OCI-LY7 (cell line): ENCODE measurements around the gene MLKL. TPM values are rescaled to one million over a fixed set of nuclear protein-coding genes. Genes with fewer than 3 reads are reported as not detected.
A peak's percentile ranks its signal among the peaks of the same experiment; 100 is the strongest.

ENCODE experiments used
- BruUV-seq: library from RNA; stranded (reverse); fragments of 400-500 nt; replicated peaks from 2 replicates; lab custom pipeline; 2021; lab: Mats Ljungman, UMichigan
- CTCF ChIA-PET: fragments of 300-600 bp; sonication (Branson Sonifier 250); formaldehyde crosslinking; loops from one replicate; lab custom pipeline; 2022; ENCODE audit warnings: antibody characterized with exemption; ENCODE audit not compliant: unreplicated experiment; lab: Charles Lee
- POLR2A ChIA-PET: fragments of 300-600 bp; sonication (Branson Sonifier 250); formaldehyde crosslinking; loops from one replicate; lab custom pipeline; 2022; ENCODE audit warnings: antibody characterized with exemption; lab: Charles Lee
- DNase-seq: peaks from one replicate; pipeline ENCODE4 v3.0.0-alpha.2; 2015; ENCODE audit warnings: low spot score
- H2AFZ ChIP-seq: fragments of 200-600 bp; sonication (generic), shearing (Covaris generic); 2 replicates; pipeline ENCODE4 v1.6.1; 2014; ENCODE audit warnings: mild to moderate bottlenecking, antibody characterized with exemption, low read length, moderate library complexity
- H3K27ac ChIP-seq: fragments of 200-600 bp; sonication (generic); 2 replicates; pipeline ENCODE4 v1.5.1; 2014; ENCODE audit warnings: mixed run types, low read depth, mild to moderate bottlenecking, moderate library complexity, low read length, inconsistent platforms; ENCODE audit not compliant: poor library complexity, severe bottlenecking
- H3K36me3 ChIP-seq: fragments of 200-600 bp; sonication (generic); 2 replicates; pipeline ENCODE4 v1.6.1; 2014; ENCODE audit warnings: mild to moderate bottlenecking, antibody characterized with exemption, low read length, moderate library complexity, mixed read lengths; ENCODE audit not compliant: insufficient read depth
- H3K4me1 ChIP-seq: fragments of 200-600 bp; sonication (generic); 2 replicates; pipeline ENCODE4 v1.5.1; 2014; ENCODE audit warnings: mild to moderate bottlenecking, low read length; ENCODE audit not compliant: insufficient read depth, poor library complexity, severe bottlenecking
- H3K4me2 ChIP-seq: fragments of 200-600 bp; sonication (generic); 2 replicates; pipeline ENCODE4 v1.6.1; 2014; ENCODE audit warnings: mild to moderate bottlenecking, low read length
- H3K4me3 ChIP-seq: fragments of 200-600 bp; sonication (generic); 2 replicates; pipeline ENCODE4 v1.5.1; 2014; ENCODE audit warnings: mild to moderate bottlenecking, low read depth, low read length; ENCODE audit not compliant: poor library complexity, severe bottlenecking
- H3K79me2 ChIP-seq: fragments of 200-600 bp; sonication (generic); 2 replicates; pipeline ENCODE4 v1.6.1; 2016; ENCODE audit warnings: low read depth, mild to moderate bottlenecking, low read length, moderate library complexity, mixed read lengths; ENCODE audit not compliant: insufficient read depth
- H3K9me2 ChIP-seq: fragments of 200-600 bp; sonication (generic); 2 replicates; pipeline ENCODE4 v1.6.1; 2016; ENCODE audit warnings: mild to moderate bottlenecking, low read length, mixed read lengths; ENCODE audit not compliant: insufficient read depth
- H3K9me3 ChIP-seq: fragments of 200-600 bp; sonication (generic); 2 replicates; pipeline ENCODE4 v1.6.1; 2014; ENCODE audit warnings: mild to moderate bottlenecking, mixed run types, low read length, mixed read lengths
- H4K20me1 ChIP-seq: fragments of 200-600 bp; sonication (generic); 2 replicates; pipeline ENCODE4 v1.6.1; 2014; ENCODE audit warnings: mild to moderate bottlenecking, antibody characterized with exemption, low read length, moderate library complexity, mixed read lengths; ENCODE audit not compliant: insufficient read depth
- EZH2phosphoT487 ChIP-seq: fragments of 200-600 bp; sonication (generic); IDR thresholded peaks from 2 replicates; pipeline ENCODE4 v1.6.1; 2018; ENCODE audit warnings: low read depth, borderline replicate concordance, mild to moderate bottlenecking, mixed run types, antibody characterized with exemption, low read length, moderate library complexity, mixed read lengths
- intact Hi-C: fragments of 100-400 bp; cut with micrococcal nuclease; formaldehyde crosslinking; loops from one replicate; pipeline ENCODE4 v1.10.0; 2022; ENCODE audit not compliant: unreplicated experiment
- total RNA-seq, 2 experiments: library from RNA; depleted of rRNA in 1 of 2; stranded (reverse); fragments of >200 nt in 1 of 2; shearing (Covaris generic) in 1 of 2; gene quantifications; 2 replicates each; pipeline ENCODE4 v1.2.3, GENCODE V29; 2014 to 2022
- TF ChIP-seq, protein P1 (sequence below): fragments of 200-600 bp; sonication (generic); conservative IDR thresholded peaks from 2 replicates; pipeline ENCODE4 v1.5.1; 2014; ENCODE audit warnings: mild to moderate bottlenecking, antibody characterized with exemption, low read length, moderate library complexity, mixed read lengths

Gene MLKL
- total RNA-seq, 2 experiments from 2014 or later = 8.0 to 9.0 TPM

DNA sequence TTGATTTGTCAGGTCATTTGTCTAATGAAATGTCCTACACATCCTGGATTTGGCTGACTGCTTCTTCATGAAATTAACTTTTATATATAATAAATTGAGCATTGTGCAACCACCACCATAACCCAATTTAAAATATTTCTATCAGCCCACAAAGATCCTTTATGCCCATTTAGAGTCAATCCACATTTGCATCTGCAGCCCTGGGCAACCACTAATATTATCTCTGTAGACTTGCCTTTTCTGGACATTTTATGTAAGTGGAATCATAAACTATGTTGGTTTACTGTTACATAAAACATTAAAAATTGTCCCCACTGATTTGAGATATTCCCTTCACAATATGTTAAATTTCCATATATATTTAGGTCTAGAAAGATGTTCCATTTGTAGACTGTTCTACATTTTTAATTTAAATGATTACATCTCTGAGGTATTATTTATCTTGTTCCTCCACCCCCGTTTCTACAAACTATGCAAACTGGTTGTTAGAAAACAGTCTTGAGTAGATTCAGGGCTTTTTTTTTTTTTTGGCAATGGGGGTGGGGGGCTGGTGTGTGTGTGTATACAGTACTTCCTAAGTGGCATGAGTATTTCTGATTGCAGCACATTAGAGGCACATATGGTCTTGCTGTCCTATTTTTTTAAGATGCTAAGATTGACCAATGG lies 50.7 kb downstream of the MLKL start:
- H4K20me1 ChIP-seq = peaks cover 36% of the 10 kb centered on the region
- POLR2A ChIA-PET = no interaction called here
- peaks cover 99% of the 10 kb centered on the region for H3K36me3 ChIP-seq
- H3K79me2 ChIP-seq = peaks cover 67% of the 10 kb centered on the region
- BruUV-seq = TSS peak; percentile 45
- no peak overlapping the region for H3K4me2 ChIP-seq
- no peak overlapping the region for H3K4me3 ChIP-seq
- CTCF ChIA-PET = no interaction called here
- DNase-seq = no peak
- TF ChIP-seq EZH2phosphoT487 = no peak
- intact Hi-C loops = no loop called here
- H3K9me2 ChIP-seq = no peaks in the 10 kb centered on the region
- no peaks in the 10 kb centered on the region for H3K9me3 ChIP-seq
- H3K27ac ChIP-seq = no peak overlapping the region
- no peak overlapping the region for H2AFZ ChIP-seq
- no peaks in the 10 kb centered on the region for H3K4me1 ChIP-seq

DNA sequence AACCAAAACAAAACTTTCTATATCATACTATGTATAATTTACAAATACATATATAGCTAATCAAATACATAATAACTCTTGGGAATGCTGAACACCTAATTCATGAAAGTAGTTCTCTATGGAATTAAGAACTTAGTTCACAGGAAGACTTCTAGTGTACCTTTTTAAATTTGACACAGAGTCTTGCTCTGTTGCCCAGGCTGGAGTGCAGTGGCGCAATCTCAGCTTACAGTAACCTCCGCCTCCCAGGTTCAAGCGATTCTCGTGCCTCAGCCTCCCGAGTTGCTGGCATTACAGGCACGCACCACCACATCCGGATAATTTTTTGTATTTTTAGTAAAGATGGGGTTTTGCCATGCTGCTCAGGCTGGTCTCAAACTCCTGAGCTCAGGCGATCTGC lies 58.7 kb downstream of the MLKL start:
- Histone ChIP-seq H3K4me2 (no peak overlapping the region), H4K20me1 (no peaks in the 10 kb centered on the region; the same call in 1 of the 2 replicates), H3K79me2 (no peaks in the 10 kb centered on the region; the same call in 1 of the 2 replicates), H3K27ac (no peak overlapping the region), H3K4me1 (no peaks in the 10 kb centered on the region), H3K9me2 (no peaks in the 10 kb centered on the region), H3K36me3 (peaks cover 96% of the 10 kb centered on the region), H3K4me3 (no peak overlapping the region), H3K9me3 (no peaks in the 10 kb centered on the region), H2AFZ (no peak overlapping the region)
- no peak for DNase-seq
- intact Hi-C loops = no loop called here
- ChIA-PET CTCF (no interaction called here), POLR2A (interaction anchor here (0.7 to 1.5 kb wide), 5 partner anchors 9 to 371 kb away, joined by 3 to 8 read pairs (median 5); partner anchors contain the start of gene RFWD3)
- no peak for TF ChIP-seq EZH2phosphoT487
- TF ChIP-seq, protein P1, sequence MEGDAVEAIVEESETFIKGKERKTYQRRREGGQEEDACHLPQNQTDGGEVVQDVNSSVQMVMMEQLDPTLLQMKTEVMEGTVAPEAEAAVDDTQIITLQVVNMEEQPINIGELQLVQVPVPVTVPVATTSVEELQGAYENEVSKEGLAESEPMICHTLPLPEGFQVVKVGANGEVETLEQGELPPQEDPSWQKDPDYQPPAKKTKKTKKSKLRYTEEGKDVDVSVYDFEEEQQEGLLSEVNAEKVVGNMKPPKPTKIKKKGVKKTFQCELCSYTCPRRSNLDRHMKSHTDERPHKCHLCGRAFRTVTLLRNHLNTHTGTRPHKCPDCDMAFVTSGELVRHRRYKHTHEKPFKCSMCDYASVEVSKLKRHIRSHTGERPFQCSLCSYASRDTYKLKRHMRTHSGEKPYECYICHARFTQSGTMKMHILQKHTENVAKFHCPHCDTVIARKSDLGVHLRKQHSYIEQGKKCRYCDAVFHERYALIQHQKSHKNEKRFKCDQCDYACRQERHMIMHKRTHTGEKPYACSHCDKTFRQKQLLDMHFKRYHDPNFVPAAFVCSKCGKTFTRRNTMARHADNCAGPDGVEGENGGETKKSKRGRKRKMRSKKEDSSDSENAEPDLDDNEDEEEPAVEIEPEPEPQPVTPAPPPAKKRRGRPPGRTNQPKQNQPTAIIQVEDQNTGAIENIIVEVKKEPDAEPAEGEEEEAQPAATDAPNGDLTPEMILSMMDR = no peak
- no TSS peak for BruUV-seq

DNA sequence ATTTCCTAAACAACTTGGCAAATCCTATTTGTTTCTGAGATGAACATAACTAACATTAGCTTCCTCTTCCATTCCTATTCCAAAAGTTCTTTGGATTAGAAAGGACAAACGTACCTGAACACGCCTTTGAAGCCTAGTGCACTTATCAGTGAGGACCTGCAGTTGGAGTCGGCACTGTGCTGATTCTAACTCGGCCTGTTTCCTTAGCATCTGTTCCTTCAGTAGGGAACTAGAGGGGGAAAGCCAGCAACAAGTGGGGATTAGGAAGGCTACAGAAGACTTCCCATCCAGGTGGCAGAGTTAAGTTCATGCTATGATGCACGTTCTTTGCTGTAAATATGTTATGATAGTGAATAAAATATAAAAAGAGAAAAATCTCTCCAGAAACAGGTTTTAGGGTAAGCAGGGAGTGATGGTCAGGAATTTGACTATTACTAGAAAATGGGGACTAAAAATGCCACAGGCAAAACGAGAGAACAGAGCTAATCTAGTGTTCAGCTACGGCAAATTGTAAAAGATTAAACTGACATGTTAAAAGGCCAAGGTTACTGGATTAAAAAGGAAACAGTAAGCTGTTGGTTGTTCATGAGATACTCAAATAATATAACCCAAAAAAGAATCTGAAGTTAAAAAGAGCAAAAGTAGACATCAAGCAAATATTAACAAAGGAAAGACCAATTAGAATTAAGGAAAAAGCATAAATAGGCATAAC lies 62.8 kb downstream of the MLKL start:
- H3K4me3 ChIP-seq = no peak overlapping the region
- no peaks in the 10 kb centered on the region for H3K9me2 ChIP-seq
- TSS peak; percentile 11 for BruUV-seq
- H3K79me2 ChIP-seq = 0 out of 2 replicates have a peak, but pooled peaks cover 11% of the 10 kb centered on the region
- no peak overlapping the region for H3K27ac ChIP-seq
- no peak for TF ChIP-seq EZH2phosphoT487
- TF ChIP-seq, protein P1 = no peak
- peaks cover 93% of the 10 kb centered on the region for H3K36me3 ChIP-seq
- peaks cover 6% of the 10 kb centered on the region for H4K20me1 ChIP-seq
- no peak overlapping the region for H3K4me2 ChIP-seq
- CTCF ChIA-PET = no interaction called here
- intact Hi-C loops = no loop called here
- no peaks in the 10 kb centered on the region for H3K4me1 ChIP-seq
- DNase-seq = no peak
- H2AFZ ChIP-seq = no peak overlapping the region
- H3K9me3 ChIP-seq = no peaks in the 10 kb centered on the region
- POLR2A ChIA-PET = interaction anchor here (0.8 kb wide), 1 partner anchor 11 kb away, joined by 4 read pairs; no protein-coding TSS in a partner anchor
